Activated gamma-delta T cell treated with anti-CD3 and anti-CD28 coated beads, Interleukin-2, amount 50 U/mL, for 16 hours (primary cell): Measurements from ENCODE around the gene ARF1.
"Not testable (repeated sequence)": the region's sequence is repeated elsewhere in the genome, so short reads cannot be mapped to it uniquely, and the experiment has no call there.

ENCODE experiments used
- DNase-seq: peaks from one replicate; pipeline ENCODE4 v3.0.0-alpha.2; 2020; ENCODE audit warnings: low read depth

The ARF1 gene

DNA sequence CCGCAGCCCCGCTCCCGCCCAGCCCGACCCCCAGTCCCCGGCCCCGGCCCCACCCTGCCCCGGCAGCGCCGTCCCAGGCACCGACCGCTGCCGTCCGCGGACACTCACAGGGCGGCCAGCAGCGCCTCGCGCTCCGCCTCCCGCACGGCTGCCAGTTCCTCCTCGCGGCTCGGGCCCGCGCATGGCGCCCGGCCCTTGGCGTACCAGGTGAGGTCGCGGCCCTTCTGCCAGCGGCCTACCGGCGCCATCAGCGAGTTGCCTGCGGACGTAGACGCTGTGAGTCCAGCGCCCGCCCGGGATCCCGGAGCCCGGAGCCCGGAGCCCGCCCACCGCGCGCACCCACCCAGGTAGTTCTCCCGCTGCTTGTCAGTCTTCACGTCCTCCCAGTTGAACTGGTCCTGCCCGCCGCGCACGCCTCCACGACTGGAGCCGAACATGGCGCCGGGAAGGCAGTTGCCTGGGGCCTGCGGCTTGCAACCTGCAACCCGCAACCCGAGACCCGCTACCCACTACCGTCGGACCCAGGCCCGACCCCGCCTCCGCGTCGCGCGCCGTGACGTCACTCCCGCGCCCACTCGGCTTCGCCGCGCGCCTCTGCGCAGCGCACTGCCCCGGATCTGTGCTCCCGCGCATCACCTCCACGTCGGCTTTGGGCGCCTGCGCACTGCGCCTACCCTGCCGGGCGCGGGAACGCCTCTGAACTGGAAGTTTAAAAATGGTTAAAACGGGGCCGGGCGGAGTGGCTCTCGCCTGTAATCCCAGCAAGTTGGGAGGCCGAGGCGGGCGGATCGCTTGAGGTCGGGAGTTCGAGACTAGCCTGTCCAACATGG, 20.5 kb downstream of the ARF1 start, which contains the start of gene C1orf35:
C1orf35 (minus strand) TSS at position 535 of the 830 bp plus-strand sequence; CDS start at position 437, 98 bp downstream.
- peak; percentile 89 for DNase-seq

DNA sequence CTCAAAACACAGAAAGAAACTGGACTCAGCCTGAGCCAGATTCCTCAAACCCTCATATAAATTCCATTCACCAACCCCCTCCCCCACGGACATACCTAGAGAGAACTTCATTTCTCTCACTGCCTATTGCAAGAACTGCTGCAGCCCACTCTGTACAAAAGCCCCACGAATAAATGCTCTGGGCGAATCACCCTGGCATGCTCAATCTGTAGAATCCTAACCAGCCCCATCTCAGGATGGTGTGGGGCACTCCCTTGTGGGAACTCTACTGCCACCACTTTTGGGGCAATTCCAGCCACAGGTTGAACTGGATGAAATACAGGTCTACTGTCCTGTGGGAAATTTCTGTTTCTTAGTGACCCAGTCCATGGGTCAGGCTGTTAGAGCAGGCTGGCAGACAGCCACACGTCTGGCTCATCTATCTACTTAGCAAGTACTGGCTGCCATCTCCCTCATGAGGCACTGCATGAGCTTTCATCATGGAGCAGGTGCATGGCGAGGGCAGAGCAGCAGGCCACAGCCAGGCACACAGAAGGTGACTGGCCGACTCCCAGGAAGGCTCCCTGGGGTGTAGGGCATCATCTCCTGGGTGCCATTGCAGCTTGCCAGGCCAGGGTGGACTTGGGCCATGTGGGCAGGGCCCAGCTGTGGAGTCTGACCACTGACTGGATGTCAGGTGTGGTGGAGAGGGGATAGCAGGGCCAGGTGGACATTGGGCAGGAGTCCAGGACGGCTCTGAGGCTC, 22.2 kb downstream of the ARF1 start:
- DNase-seq = no peak

DNA sequence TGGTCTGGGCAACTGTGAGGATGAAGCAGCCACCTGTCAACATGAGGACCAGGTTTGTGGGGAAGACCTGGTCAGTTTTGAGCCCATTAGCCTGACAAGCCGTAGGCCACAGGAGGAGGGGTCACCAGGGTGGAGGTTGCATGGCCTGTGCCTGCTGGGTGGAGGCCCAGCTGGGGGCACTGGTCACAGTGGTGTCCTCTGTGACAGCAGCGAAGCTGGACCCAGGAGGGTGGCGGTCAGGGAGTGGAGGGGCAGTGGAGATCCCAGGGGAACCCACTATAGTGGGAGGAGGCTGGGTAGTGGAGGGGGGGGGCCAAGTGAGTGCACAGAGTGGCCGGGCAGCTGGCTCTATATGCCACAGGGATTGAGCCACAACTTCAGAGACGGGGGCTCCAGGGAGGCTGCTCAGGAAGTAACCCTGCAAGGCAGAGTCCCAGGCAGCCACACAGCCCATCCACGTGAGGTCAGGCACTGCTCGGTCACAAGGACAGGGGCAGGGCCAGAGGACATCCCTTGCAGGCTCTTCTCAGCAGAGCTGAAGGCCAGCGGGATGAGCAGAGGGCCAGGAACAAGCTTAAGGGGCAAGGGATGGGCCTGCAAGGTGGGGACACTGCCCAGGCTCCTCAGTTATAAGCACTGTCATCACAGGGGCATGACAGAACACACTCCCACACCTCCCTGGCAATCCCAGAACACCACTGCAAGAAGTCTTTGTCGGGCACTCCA, 22.9 kb downstream of the ARF1 start:
- DNase-seq = no peak

DNA sequence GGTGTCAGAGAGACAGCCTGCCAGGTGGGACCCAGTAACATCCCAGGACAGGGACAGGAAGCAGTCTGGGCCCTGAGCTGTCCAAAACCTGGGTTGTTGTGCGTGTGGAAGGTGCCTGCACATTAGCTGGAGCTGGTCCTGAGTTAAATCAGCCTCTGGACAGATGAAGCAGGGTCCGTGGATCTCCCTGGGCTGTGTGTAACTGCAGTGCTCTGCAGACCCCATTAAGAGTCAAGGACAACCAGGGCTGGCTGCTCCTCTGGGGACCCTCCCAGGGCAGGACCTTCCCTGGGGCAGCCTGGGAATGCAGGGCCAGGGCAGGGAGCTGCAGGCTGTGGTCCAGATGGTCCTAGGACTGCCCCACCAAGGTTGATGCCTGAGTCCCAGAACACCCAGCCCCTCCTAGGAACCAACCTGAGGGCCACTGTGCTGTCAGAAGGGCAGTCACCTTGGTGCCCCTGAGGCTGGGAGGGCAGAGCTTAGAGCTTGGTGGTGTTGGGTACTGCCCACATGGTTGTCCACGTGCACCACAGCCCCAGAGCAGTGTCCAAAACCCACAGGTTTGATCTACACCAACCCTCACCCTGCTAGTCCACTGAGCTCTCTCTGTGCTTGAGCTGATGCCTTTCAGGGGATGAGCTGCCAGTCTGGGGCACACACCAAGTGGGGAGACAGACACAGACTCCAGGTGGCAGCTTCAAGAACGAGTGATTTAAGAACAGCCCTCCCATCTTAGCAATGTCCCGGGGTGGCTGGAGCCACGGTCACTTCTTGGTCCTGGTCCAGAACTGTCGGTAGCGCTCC, 23.7 kb downstream of the ARF1 start:
- no peak for DNase-seq

DNA sequence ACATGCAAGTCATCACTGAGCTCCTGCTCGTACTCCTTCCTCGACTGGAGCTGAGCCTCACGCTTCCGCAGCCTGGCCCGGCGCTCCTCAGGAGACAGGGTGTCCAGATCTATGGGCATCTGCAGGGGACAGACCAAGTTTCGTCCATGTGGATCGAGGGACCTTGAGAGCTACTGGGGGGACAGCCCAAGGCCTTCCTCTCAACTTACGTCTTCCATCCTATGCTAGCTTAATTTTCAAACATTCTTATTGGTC, 24.2 kb downstream of the ARF1 start:
- no peak for DNase-seq

DNA sequence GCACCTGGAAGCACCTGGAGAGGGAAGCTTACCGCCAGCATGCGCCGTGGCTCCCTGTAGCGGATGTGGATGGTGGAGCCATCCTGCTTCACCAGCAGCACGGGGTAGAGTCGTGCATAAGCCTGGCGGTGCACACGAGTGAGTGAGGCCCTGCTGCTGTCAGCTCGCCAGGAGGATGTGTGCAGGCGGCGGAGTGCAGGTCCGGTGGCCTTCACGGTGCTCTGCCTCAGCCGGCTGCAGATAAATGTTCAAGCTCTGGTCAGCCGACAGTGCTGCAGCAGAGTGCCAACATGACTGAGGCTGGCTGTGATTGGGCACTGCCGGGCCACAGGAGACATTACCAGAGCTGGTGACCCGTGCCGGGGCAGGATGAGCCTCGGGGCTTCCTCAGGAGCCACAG, 25.1 kb downstream of the ARF1 start:
- no peak for DNase-seq

DNA sequence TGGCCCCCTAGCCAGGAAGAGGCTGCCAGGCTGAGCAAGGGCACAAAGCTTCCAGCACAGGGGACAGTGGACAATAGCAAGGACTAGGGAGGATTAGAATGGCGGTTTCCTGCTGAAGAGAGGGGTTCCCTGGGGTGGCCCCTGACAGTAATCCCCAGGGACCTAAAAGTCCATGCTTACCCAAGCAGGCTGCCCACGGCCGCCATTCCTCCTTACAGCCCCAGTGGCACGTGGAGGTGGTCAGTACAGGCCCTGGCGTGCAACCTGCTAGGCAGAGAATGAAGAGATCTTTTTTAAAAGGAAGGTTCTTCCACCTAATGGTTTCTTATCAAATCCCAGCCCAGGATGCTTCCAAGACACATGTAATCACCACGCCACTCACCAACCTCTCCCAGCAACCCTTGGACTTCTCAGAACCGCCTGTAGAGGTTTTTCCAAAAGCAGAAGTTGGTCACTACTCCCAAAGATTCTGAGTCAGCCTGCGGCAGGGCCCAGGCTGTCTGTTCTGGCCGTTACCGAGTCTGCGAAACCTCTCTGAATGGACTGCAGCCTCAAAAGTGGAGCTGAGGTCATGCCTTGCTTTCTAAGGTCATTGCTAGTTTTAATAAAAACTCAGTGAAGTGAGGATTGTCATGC, 25.7 kb downstream of the ARF1 start:
- no peak for DNase-seq

DNA sequence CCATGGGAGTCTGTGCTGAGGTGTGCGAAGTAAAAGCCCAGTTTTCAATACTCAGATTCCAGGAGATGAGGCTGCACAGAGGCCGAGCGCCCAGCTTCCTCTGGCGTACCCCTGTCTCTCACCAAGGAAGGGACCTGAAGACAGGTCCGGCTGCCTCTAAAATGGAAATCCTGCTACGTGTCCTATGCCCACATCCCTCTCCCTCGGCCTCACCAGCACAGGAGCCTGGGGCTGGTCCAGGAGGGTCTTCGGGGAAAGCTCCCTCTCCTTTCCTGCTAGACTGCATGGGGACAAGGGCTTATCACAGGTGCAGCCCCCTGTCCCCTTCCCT, 26.2 kb downstream of the ARF1 start:
- no peak for DNase-seq

DNA sequence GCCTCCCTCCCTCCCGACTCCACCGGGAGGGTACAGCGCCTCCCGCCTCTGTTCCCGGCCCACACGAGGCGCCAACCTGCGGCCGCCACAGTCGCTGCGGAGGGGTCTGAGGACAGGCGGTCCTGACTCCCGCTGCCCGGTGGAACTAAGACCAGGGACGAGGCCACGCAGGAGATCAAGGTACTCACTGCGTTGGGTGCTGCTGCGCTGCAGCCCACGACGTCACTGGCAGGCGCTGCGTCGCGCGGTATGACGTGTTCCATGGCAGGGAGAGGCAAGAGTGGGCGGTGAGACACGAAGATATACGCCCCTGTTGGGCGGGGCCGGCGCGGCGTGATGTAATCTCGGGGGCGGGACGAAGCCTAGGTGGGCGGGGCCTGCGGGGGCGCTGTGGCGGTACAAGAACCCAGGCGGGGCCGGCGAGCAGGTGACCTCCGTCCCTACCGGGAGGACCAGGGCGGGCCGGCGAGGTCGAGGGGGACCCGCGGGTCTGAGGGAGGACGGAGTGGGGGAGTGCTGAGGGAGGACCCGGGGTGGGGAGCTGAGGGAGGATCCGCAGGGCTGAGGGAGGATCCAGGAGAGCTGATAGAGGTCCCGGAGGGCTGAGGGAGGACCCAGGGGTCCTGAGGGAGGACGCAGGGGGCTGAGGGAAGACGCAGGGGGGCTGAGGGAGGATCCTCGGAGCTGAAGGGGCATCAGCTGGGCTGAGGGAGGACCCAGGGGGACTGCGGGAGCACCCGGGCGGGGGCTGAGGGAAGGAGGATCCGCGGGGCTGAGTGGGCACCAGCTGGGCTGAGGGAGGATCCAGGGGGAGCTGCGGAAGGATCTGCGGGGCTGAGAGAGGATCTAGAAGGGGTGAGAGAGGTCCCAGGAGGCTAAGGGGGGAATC, 26.8 kb downstream of the ARF1 start, which contains the start of gene MRPL55:
MRPL55 (minus strand) TSS at position 227 of the 889 bp plus-strand sequence. CDS start 1,039 bp downstream, outside the sequence.
- DNase-seq = peak; percentile 98

DNA sequence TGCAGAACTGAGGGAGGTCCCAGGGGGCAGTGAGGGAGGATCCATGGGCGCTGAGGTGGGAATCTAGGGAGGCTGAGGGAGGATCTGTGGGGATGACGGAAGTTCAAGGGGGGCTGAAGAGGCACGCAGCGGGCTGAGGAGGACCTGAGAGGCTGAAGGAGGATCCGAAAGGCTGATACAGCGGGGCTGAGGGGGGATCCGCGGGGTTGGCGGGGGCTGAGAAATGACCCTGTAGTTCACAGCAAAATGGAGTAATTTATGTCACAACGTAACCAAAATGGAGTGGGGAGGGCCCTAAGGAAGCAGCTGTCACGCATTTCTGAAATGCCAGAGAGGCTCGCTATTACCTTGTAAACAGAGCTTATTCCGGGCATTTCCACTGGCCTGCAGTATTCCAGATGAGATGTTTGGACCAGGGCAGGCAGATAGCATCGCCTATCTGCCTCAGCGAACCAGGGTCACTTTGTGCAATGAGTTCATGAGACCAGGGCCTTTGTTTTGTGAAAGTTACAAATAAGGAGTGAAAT, 27.5 kb downstream of the ARF1 start:
- DNase-seq = no peak

DNA sequence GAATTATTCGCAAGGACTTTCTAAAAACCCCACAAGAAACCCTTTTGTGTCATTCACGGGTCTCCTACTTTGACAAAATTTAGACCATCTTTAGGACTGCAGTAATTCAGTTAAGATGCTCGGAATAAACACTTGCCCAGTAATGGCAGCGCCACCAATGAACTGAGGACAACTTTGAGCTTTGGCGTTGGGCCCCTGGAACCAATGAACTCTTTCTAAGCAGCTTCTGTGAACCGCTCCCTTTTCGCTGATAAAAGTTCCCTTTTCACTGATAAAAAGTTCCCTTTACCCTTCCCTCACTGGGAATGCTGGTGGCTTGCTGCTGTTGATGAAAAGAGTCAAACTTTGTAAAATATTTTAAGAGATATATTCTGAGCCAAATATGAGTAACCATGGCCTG, 28.0 kb downstream of the ARF1 start:
- DNase-seq = no peak

DNA sequence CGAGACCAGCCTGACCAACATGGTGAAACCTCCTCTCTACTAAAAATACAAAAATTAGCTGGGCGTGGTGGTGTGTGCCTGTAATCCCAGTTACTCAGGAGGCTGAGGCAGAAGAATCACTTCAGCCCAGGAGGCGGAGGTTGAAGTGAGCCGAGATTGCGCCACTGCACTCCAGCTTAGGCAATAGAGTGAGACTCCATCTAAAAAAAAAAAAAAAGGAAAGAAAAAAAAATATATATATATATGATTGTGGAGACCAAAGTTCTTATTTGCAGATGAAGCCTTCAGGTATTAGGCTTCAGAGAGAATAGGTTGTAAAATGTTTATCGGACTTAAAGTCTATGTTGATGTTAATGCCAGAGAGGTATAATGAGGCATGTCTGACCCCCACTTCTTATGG, 28.8 kb downstream of the ARF1 start:
- not testable (repeated sequence) for DNase-seq

DNA sequence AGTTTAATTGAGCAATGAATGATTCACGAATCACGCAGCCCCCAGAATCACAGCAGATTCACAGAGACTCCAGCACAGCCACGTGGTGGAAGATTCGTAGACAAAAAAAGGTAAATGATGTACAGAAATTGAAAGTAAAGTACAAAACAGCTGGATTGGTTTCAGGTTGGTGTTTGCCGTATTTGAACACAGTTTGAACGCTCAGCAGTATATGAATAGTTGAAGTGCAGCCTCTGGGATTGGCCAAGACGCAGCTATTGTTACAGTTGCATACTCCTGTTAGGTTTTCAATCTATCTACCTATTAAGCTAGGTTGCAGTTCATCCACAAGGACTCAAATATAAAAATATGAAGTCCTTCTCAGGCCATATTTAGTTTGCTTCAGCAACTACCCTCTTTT, 29.7 kb downstream of the ARF1 start:
- DNase-seq = no peak

DNA sequence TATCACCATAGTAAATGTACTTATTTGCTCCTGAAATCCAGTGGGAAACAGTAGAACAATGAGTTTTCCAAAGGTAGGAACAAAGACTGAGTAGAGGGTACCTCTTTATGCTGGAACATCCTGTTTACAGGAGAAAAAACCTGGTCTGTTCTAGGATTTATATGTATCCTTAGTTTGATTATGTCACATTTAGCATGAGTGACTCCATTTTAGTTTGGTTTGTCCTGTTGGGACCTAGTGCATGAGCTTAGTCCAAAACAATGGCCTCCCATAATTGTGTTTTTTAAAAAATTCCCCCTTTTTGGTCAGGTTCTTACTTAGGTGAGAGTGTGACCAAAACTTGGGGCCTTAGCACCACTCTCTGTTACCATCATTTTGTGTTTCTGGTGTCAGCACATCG, 30.1 kb downstream of the ARF1 start:
- DNase-seq = no peak

DNA sequence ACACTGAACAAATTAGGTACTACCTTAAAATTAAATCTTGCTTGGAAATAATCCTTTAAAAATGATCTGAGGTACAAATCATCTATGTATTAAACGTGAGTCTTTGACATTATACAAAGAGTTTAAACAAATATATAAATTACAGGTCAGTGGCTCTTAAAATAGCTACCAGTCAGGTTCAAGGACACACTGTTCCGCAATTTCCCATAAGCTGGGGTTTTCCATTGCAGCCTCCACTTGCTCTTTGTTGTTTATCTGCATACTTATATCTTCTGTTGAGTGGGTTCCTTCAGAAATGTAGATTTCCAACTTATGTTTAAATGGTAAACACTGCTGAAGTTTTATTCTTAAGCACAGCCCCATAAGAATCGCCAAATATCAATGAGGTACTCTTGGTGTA, 32.3 kb downstream of the ARF1 start:
- DNase-seq = no peak

DNA sequence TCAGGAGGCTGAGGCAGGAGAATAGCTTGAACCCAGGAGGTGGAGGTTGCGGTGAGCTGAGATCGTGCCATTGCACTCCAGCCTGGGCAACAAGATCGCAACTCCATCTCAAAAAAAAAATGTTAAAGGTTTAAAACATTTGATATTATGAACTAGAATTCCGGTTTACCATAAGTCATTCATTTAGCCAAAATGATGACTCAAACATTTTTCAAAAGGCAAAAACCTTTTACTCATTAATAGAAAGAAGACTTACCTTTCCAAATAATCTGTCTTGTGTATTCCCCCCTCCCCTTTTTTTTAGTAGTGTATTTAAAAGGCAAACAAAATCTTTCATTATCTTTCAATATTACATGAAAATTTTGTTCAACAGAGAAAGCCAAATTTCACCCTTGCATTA, 34.8 kb downstream of the ARF1 start:
- no peak for DNase-seq

DNA sequence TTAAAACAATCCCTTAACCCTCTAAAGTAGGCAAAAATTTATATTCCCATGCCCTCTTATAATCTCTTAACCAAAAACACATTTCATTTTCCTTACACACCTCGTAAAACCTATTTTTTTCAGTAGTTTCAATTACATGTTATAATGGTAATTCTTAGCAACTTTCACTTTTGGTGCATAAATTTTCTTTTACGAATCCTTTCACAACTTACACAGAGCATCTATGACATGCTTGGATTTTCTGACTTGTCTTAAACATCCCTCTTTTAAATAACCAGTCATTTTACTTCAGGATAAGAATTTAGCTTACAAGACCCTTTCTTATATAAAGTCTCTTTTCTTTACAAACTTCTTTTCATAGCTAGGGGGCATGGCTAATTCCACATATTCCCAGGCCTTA, 35.5 kb downstream of the ARF1 start:
- DNase-seq = no peak

DNA sequence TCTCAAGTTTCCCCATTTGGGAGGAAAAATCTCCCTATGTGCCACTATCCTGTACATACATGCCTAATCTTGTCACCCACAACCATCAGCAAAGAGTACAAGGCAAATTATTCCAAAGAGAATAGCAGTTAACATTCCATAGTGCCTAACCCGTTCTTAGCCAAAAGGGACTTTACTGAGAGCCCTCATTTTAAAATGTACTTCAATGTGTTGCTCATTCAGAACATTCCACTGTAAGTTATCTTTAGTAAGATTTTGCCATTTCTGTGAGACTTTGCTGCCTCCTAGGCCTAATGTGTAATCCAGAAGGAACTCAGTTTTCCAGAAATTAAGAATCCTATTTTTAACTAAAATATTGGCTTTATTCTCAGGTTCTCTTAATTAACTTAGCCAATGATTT, 37.8 kb downstream of the ARF1 start:
- DNase-seq = no peak

DNA sequence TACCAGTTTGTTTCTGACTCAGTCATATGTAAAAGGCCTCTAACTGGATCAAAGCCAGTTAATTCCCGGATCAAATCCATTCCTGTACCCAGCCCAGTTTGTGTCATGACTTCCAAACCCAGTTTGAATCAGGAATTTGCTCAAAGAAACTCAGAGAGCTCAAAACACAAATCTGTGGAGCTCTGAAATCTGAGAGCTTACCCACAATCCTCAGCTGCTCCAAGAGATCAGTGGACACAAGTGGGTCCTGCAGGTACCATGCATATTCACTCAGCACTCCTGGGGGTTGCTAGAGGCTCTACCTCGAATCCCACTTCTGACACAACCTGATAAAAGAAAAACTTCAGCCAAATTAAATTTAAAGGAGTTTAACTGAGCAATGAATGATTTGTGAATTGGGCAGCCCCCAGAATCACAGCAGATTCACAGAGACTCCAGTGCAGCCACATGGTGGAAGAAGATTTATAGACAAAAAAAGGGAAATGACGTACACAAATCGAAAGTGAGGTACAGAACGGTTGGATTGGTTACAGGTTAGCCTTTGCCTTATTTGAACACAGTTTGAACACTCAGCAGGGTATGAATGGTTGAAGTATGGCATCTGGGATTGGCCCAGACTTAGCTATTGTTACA, 38.5 kb downstream of the ARF1 start:
- DNase-seq = no peak

DNA sequence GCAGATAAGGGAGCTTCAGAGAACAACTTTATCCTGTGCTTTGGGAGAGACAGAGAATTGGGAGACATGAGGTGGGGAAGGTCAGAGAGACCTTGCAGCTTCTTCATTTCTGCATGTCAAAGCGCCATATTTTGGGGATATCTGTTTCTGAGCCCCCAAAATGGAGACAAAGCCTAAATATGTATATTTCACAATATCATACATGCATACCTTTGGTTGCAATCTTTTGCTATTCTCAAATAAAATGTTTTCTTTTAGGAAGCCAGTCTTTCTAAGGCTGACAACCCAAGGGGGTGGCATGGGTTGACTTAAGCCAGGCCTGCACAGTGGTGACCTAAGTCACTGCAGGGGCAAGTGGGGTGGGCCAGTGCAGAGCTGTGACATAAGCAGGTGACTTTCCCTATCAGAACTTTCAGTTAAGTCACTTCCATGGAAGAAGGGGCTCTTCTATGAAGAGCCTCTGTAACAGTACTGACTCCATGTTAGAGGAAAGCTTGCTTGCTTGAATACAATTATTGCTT, 40.5 kb downstream of the ARF1 start:
- DNase-seq = no peak
